Measurements from ENCODE around the gene SERPINB5. TPM values are rescaled to one million over a fixed set of nuclear protein-coding genes. Genes with fewer than 3 reads are reported as not detected.

Gene SERPINB5
- total RNA-seq, 2 donors from 2014 or later: not detected

DNA sequence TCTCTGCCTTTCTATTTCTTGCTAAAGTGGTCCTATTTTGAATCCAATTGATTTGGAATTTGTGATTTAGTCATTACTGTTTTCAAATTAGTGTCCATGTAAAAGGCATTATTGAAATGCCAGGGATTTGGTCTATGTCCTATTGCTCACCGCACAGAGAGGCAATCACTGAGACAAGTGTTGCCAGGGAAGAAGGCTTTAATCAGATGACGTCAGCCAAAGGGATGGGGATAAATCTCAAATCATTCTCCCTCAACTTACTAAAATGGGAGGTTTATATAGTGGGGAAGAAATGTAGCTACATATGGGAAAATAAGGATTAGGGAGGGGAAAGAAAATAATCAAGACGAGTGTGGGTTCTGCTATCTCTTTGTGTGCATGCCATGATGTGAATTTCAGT, 75.0 kb downstream of the SERPINB5 start:
- no peaks in the 10 kb centered on the region for H3K36me3 Mint-ChIP-seq (ENCODE audit: insufficient read depth in 2 of 2)
- H3K27ac Mint-ChIP-seq: no peak overlapping the region
- ATAC-seq (replicated peaks in 1 of 2) (no peak), DNase-seq (no peak)
- H3K9me3 Mint-ChIP-seq: no peaks in the 10 kb centered on the region
- H3K4me3 Mint-ChIP-seq: no peak overlapping the region
- no peaks in the 10 kb centered on the region for H3K4me1 Mint-ChIP-seq (ENCODE audit: low read depth)
- H3K27me3 Mint-ChIP-seq (ENCODE audit: low read depth): peaks cover 19% of the 10 kb centered on the region

DNA sequence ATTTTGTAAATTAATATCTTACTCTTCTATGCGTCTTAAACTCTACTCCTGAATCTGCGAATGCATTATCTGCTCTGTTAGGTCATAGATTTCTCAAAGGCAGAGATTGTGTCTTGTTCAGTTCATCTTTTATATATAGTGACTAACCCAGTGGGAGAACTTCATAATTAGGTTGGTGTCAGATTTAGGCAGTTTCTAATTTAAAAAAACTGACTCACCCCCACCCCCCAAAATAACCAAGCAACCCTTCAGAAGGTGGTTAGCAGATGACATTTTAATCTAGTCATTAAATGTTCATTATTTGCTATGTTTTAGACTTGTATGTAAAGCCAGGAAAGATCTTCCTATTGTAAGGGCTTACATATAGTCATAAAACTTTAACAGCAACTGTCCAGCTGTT, 75.8 kb downstream of the SERPINB5 start:
- Mint-ChIP-seq H3K4me3 (no peak overlapping the region), H3K4me1 (ENCODE audit: low read depth) (no peaks in the 10 kb centered on the region), H3K36me3 (ENCODE audit: insufficient read depth in 2 of 2) (no peaks in the 10 kb centered on the region), H3K27ac (no peak overlapping the region), H3K9me3 (no peaks in the 10 kb centered on the region), H3K27me3 (ENCODE audit: low read depth) (peaks cover 17% of the 10 kb centered on the region)
- DNase-seq: no peak
- ATAC-seq (replicated peaks in 1 of 2): no peak

DNA sequence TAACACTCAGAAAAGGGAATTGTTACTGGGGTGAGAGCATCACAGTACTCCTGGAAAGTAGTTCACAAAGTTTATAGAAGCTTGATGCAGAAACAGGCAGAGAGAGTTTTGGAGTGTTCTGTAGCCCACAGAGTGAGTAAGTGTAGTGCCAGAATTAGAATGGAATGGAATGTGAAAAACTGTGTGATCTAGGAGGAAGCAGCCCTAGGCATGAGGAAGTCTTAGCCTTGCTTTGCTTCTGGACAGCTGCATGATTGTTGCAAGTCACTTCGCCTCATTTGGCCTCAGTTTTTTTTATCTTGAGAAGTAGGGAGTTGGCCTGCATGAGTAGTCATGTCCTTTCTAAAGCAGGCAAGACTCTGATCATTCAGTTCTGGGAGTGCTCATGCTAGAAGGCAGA, 76.3 kb downstream of the SERPINB5 start:
- Mint-ChIP-seq H3K27ac (no peak overlapping the region), H3K4me3 (no peak overlapping the region), H3K4me1 (ENCODE audit: low read depth) (no peaks in the 10 kb centered on the region), H3K36me3 (ENCODE audit: insufficient read depth in 2 of 2) (no peaks in the 10 kb centered on the region), H3K27me3 (ENCODE audit: low read depth) (peaks cover 12% of the 10 kb centered on the region), H3K9me3 (no peaks in the 10 kb centered on the region)
- ATAC-seq (replicated peaks in 1 of 2): no peak
- DNase-seq: no peak

Other genes starting within 250 kb of the SERPINB5 start
- 100 to 1,000 TPM in 1 of 2 donors, 10 to 100 TPM in 1; 98.3 to 133 TPM for gene BCL2, start 157.2 kb upstream of the SERPINB5 start, total RNA-seq
- gene KDSR, start 109.8 kb upstream of the SERPINB5 start, total RNA-seq: 10 to 100 TPM; 69.6 to 81.0 TPM
- 10 to 100 TPM; 70.8 to 75.5 TPM for gene VPS4B, start 54.5 kb upstream of the SERPINB5 start, total RNA-seq
- gene SERPINB12, start 65.4 kb downstream of the SERPINB5 start, total RNA-seq: not detected
- gene SERPINB13, start 110.4 kb downstream of the SERPINB5 start, total RNA-seq: not detected
- not detected for gene SERPINB4, start 167.3 kb downstream of the SERPINB5 start, total RNA-seq
- not detected for gene SERPINB3, start 184.9 kb downstream of the SERPINB5 start, total RNA-seq
- not detected for gene SERPINB11, start 226.0 kb downstream of the SERPINB5 start, total RNA-seq